Body of pancreas (tissue), 4 donors: Measurements from ENCODE around the gene TAS2R42. TPM values are rescaled to one million over a fixed set of nuclear protein-coding genes. Genes with fewer than 3 reads are reported as not detected.

Experiments
- ATAC-seq: fragments of 150-250 bp; one replicate; pipeline ENCODE4 v1.9.1; 2016
- DNase-seq, 4 donors: peaks; one replicate each; pipeline ENCODE4 v3.0.0-alpha.2; 2019
- H3K27ac ChIP-seq, 4 donors: fragments of 200-600 bp; sonication (generic); 1 replicate in 3 of 4; 2 replicates in 1 of 4; pipeline versions ENCODE4 v1.5.1 to v1.6.1; 2016 to 2019; ENCODE audit warnings: mild to moderate bottlenecking in 1 of 4, mixed read lengths in 1 of 4, moderate library complexity in 1 of 4
- H3K27me3 ChIP-seq, 2 donors: fragments of 200-600 bp; sonication (generic); one replicate each; pipeline ENCODE4 v1.6.0; 2016; ENCODE audit warnings: mild to moderate bottlenecking in 1 of 2
- H3K36me3 ChIP-seq, 2 donors: fragments of 200-600 bp; sonication (generic); replicated peaks in 1 of 2; 2 replicates each; pipeline ENCODE4 v1.5.1; 2016; ENCODE audit warnings: low read depth in 2 of 2; ENCODE audit not compliant: insufficient read depth in 1 of 2
- H3K4me1 ChIP-seq: fragments of 200-600 bp; sonication (generic); one replicate; pipeline ENCODE4 v1.6.0; 2016
- H3K4me3 ChIP-seq, 2 donors: fragments of 200-600 bp; sonication (generic); 1 replicate in 1 of 2; 2 replicates in 1 of 2; pipeline ENCODE4 v1.5.1; 2016 to 2019
- H3K9me3 ChIP-seq, 3 donors: fragments of 200-600 bp; sonication (generic); 1 replicate in 2 of 3; 2 replicates in 1 of 3; pipeline ENCODE4 v1.5.1; 2016
- CTCF ChIP-seq, 7 experiments: fragments of 450-650 bp in 4 of 7; fragments of 200-600 bp in 3 of 7; sonication (generic) in 3 of 7; IDR thresholded peaks; one replicate each; pipeline ENCODE4 v1.5.1; 2016 to 2019; ENCODE audit warnings: antibody characterized with exemption in 7 of 7
- POLR2A ChIP-seq, 3 donors: fragments of 450-650 bp; IDR thresholded peaks; one replicate each; pipeline ENCODE4 v1.6.1; 2016; ENCODE audit warnings: antibody characterized with exemption in 3 of 3, mild to moderate bottlenecking in 2 of 3
- WGBS, 2 donors: methylation state at CpG; one replicate each; pipeline ENCODE4 v1.1.5; 2017; 5-methylcytosine and 5-hydroxymethylcytosine counted together
- intact Hi-C: fragments of 100-400 bp; cut with DNase I; formaldehyde crosslinking; loops from one replicate; pipeline ENCODE4 v1.15.1; 2023
- total RNA-seq, 2 donors: library from RNA; depleted of rRNA; stranded (reverse); fragments of >200 nt; gene quantifications; one replicate each; pipeline ENCODE4 v1.1.0, GENCODE V29; 2016

TAS2R42 gene
- total RNA-seq, 2 donors from 2014 or later: not detected

- no peak for ATAC-seq
- H3K4me1 ChIP-seq: no peaks in the 10 kb centered on the region
- TF ChIP-seq CTCF (IDR thresholded peaks at IDR 0.05): no peak
- no peak for TF ChIP-seq POLR2A (IDR thresholded peaks at IDR 0.05)
- H3K9me3 ChIP-seq: peaks cover 0 to 17% (median 0%) of the 10 kb centered on the region in 3 donors
- H3K27me3 ChIP-seq: no peaks in the 10 kb centered on the region
- intact Hi-C loops: no loop called here
- H3K27ac ChIP-seq: no peak overlapping the region
- no peak overlapping the region for H3K4me3 ChIP-seq
- no peak for DNase-seq
- WGBS, 2 donors: 80 to 100% methylated on average over 2 of the region's 2 CpGs
- H3K36me3 ChIP-seq: no peaks in the 10 kb centered on the region
Observed at GRCh38 chr12:11143352-11143751, 43.4 kb downstream of the TAS2R42 start.

GRCh38 chr12:11136075-11136474, 50.7 kb downstream of the TAS2R42 start:
- Histone ChIP-seq H3K36me3 (no peaks in the 10 kb centered on the region), H3K27me3 (no peaks in the 10 kb centered on the region), H3K9me3 (no peaks in the 10 kb centered on the region), H3K4me1 (no peaks in the 10 kb centered on the region), H3K4me3 (no peak overlapping the region), H3K27ac (no peak overlapping the region)
- intact Hi-C loops: no loop called here
- no peak for DNase-seq
- TF ChIP-seq POLR2A (IDR thresholded peaks at IDR 0.05): no peak
- no peak for TF ChIP-seq CTCF (IDR thresholded peaks at IDR 0.05)
- no peak for ATAC-seq
- WGBS, 2 donors: 72 to 86% methylated on average over 2 of the region's 2 CpGs

Other genes with a start within 250 kb of the TAS2R42 start
- 1 to 10 TPM; 4.0 to 4.9 TPM for gene TAS2R14, start 247.7 kb downstream of the TAS2R42 start, total RNA-seq
- gene TAS2R50, start 200.0 kb downstream of the TAS2R42 start, total RNA-seq: 1 to 10 TPM; 3.1 to 3.3 TPM
- 1 to 10 TPM; 2.6 to 7.5 TPM for gene TAS2R20, start 188.6 kb downstream of the TAS2R42 start, total RNA-seq
- 1 to 10 TPM; 3.0 to 4.2 TPM for gene TAS2R19, start 164.3 kb downstream of the TAS2R42 start, total RNA-seq
- gene TAS2R31, start 155.5 kb downstream of the TAS2R42 start, total RNA-seq: 1 to 10 TPM; 7.0 to 8.9 TPM
- gene TAS2R46, start 124.6 kb downstream of the TAS2R42 start, total RNA-seq: 1 to 10 TPM in 1 of 2 donors, not detected in 1; 3.9 TPM
- 1 to 10 TPM; 4.9 to 8.6 TPM for gene TAS2R43, start 94.6 kb downstream of the TAS2R42 start, total RNA-seq
- gene TAS2R30, start 52.3 kb downstream of the TAS2R42 start, total RNA-seq: 10 to 100 TPM in 1 of 2 donors, 1 to 10 TPM in 1; 9.2 to 12.2 TPM
- gene SMIM10L1, start 15.7 kb downstream of the TAS2R42 start, total RNA-seq: 1 to 10 TPM; 3.6 to 5.9 TPM
- not detected for gene PRB3, start 82.8 kb upstream of the TAS2R42 start, total RNA-seq
- gene PRB4, start 123.5 kb upstream of the TAS2R42 start, total RNA-seq: not detected
- gene PRB2, start 208.6 kb upstream of the TAS2R42 start, total RNA-seq: not detected